Measurements from ENCODE around the gene CAMTA1.
A peak's percentile ranks its signal among the peaks of the same experiment; 100 is the strongest.

CAMTA1 gene

DNA sequence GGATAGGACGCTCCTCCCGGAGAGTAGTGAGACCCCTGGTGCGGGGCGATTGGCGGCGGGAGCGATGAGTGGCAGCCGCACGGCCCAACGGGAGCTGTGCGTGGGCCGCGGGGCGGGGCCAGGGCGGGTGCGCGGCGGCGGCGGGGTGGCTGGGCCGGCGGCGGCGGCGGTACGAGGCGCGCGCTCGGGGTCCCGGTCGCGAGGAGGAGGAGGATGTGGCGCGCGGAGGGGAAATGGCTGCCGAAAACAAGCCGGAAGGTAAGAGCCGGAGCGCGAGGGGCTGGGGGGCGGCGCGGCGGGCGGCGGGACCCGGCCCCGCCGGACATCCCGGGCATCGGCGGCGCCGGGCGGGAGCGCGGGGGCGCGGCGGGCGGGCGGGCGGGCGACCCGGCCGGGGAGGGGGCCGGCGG, at the start of gene CAMTA1:
Gene CAMTA1, plus strand, starts transcription at position 137 of the 410 bp plus-strand sequence. Its CDS starts 77 bp downstream, at position 214.
- no peak for DNase-seq (ENCODE audit: low read depth, low spot score)

DNA sequence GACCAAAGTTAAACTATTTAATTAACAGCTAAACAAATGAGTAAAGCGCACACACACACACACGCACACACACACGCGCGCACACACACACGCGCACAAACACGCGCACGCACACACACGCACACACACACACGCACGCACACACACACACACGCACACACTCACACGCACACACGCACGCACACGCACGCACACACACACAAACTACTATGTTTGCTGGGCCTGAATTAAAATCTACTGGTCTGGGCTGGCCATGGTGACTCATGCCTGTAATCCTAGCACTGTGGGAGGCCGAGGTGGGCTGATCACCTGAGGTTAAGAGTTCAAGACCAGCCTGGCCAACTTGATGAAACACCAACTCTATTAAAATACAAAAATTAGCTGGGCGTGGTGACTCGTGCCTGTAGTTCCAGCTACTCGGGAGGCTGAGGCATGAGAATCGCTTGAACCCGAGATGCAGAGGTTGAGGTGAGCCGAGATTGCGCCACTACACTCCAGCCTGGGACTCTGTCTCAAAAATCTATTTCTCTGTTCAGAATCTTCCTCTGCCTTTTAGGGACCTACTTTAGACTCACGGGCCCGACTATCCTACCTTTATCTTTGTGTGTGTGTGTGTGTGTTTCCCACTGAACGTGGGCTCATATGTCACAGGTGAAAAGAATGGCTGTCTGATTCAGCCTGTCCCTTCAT, 46.1 kb upstream of the CAMTA1 start:
- DNase-seq (ENCODE audit: low read depth, low spot score): no peak

DNA sequence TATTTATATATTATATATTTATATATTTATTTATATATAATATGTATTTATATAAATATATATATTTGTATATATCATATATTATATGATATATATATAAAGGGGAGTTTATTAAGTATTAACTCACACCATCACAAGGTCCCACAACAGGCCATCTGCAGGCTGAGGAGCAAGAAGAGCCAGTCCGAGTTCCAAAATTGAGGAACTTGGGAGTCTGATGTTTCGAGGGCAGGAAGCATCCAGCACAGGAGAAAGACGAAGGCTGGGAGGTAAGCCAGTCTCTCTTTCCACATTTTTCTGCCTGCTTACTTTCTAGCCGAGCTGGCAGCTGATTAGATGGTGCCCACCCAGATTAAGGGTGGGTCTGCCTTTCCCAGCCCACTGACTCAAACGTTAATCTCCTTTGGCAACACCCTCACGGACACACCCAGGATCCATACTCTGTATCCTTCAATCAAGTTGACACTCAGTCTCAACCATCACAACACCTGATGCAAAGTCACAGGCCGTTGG, 42.5 kb upstream of the CAMTA1 start:
- DNase-seq (ENCODE audit: low read depth, low spot score): peak; percentile 34

DNA sequence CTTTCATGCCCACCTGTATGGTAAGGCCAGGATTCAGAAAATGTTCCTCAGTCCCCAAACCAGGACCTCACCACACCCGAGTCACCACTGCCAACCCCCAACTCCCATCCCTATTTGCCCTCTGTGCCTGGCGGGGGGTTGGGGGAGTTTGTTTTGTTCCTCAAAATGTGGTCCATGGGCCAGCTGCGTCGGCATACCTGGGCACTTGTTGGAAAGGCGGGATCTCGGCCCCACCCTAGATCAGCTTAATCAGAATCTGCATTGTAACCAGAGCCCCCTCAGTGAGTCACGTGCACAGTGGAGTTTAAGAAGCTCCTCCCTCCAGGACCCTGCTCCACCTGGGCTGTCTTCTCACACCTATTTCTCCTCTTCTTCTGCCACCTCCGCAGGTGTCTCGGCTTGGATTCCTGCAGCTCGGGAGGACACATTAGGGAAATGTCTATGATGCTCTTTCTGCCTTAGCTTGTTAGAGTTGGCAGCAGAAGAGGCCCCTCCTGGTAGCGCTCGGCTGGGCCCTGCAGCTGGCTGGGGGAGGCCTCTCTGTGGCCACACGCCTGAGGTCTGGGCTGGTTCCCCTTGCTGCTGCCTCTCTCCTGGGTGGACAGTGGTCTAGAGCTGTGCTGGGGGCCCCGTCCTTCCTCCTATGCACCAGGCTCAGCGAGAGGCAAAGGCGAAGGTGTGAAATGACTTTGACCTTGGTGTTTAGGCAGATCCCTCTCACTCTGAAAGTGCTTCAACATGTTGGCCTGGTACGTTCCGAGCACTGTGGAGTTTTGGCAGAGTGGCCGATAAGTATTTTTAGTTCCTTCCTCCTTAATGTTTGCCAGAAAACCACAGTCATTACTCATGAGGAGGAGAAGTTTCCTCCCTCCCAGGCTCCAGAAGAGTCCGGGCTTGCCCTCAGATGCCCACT, 41.8 kb upstream of the CAMTA1 start:
- DNase-seq (ENCODE audit: low read depth, low spot score): peak; percentile 31

GRCh38 chr1:6745073-6745472, 40.2 kb upstream of the CAMTA1 start:
- no peak for DNase-seq (ENCODE audit: low read depth, low spot score)

GRCh38 chr1:6747674-6748073, 37.6 kb upstream of the CAMTA1 start:
- DNase-seq (ENCODE audit: low read depth, low spot score): no peak

DNA sequence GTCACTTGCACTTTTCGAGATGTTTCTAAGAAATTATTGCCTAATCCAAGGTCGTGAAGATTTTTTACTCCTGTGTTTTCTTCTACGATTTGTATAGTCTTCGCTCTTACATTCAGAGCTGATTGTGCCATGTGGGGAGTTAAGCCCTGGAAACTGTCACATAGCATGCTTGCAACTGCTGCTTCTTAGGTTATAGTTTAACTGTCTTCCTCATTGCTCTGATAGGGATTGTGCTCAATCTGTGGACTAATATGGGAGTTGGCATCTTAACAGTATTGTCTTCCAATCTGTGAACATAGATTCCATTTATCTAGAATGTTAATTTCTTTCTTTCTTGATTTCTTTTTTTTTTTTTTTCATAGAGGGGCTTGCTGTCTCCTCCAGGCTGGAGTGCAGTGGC, 34.8 kb upstream of the CAMTA1 start:
- no peak for DNase-seq (ENCODE audit: low read depth, low spot score)

- no peak for DNase-seq (ENCODE audit: low read depth, low spot score)
Measured at GRCh38 chr1:6753320-6754140, 31.7 kb upstream of the CAMTA1 start.

DNA sequence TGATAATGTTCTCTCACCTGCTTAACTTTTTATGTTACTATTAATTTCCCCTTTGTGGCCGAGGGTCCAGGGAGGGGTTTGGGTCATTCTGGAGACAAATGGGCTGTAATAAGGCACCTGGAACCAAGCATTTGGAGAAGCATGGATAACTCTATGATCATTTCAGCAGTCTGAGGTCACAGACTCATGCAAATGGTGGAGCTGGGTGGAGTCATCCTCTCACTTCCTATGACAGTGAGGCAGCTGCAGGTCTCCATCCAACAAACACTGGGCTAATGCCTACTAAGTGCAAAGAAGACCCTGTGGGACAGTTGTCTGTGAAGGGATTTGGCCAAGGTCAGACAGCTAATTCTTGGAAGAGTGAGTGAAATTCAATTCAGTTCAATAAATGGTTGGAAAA, 28.8 kb upstream of the CAMTA1 start:
- no peak for DNase-seq (ENCODE audit: low read depth, low spot score)

GRCh38 chr1:6757719-6758435, 27.4 kb upstream of the CAMTA1 start:
- peak; percentile 31 for DNase-seq (ENCODE audit: low read depth, low spot score)

- DNase-seq (ENCODE audit: low read depth, low spot score): no peak
Measured at GRCh38 chr1:6761196-6761737, 24.0 kb upstream of the CAMTA1 start.

DNA sequence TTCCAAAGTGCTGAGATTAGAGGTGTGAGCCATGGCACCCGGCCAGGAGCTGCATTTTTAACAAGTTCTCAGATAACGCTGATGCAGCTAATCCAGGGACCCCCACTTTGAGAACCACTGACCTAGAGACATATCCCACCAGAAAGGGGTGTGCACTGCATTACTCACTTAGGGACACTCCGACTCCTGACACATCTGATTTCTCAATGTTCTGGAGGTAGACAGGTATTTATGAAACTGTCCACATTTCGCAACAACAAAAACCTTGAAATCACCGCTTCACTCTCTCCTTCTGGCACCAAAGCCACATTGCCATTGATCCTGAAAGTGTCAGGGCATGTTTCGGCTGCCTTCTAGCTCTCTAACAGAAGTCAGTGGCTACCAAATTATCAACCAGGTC, 23.2 kb upstream of the CAMTA1 start:
- DNase-seq (ENCODE audit: low read depth, low spot score): no peak

DNA sequence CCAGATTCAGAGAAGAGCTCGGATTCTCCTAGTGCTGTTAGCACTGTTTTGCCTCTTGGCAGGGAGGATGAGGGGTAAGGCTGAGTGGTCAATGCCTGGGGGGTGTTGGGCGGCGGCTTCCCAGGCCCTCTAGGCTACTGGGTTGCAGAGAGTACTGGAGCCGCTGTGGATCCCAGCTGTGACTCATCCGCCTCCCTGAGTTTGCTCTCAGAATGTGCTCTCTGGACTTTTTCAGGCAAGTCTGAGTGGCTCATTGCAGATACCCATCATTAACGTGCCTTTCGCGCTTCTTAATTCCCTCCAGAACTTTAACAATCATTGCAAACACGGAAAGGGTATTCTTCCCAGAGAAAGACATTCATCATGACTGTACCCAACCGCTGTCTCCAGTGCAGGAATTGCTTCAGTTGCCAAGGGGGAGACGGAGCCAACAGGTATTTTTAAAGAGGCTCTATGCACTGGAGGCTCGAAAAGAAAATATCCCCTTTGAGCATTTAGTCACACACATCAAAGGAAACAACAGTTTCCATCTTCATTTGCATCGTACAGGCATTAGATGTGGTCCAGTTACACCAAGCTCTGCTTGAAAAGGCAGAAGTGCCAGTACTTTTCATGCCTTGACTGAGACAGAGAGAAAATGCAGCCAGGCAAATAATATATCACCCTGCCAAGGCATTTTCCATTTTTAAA, 14.4 kb upstream of the CAMTA1 start:
- DNase-seq (ENCODE audit: low read depth, low spot score): peak; percentile 94

- DNase-seq (ENCODE audit: low read depth, low spot score): peak; percentile 47
Measured at GRCh38 chr1:6771441-6771769, 13.8 kb upstream of the CAMTA1 start.

GRCh38 chr1:6774381-6774780, 10.9 kb upstream of the CAMTA1 start:
- DNase-seq (ENCODE audit: low read depth, low spot score): no peak

GRCh38 chr1:6775261-6776043, 9.8 kb upstream of the CAMTA1 start:
- no peak for DNase-seq (ENCODE audit: low read depth, low spot score)

GRCh38 chr1:6776389-6776788, 8.9 kb upstream of the CAMTA1 start:
- DNase-seq (ENCODE audit: low read depth, low spot score): no peak

DNA sequence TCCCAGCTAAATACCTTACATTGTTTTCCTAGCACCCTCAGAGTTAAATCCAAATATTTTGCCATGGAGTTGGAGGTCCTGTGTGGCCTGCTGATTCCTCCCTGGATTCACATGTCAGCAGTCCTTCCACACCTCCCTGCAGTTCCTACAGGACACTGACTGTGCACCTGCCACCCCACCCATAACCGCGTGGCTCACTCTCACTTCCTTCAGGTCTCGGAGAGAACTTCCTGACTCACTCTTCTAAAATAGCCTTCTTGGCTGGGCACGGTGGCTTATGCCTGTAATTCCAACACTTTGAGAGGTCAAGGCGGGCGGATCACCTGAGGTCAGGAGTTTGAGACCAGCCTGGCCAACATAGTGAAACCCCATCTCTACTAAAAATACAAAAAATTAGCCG, 8.4 kb upstream of the CAMTA1 start:
- no peak for DNase-seq (ENCODE audit: low read depth, low spot score)

- DNase-seq (ENCODE audit: low read depth, low spot score): no peak
Measured at GRCh38 chr1:6777813-6778212, 7.4 kb upstream of the CAMTA1 start.
